Measurements from ENCODE around the gene SLC9A9.

Gene SLC9A9

GRCh38 chr3:143643905-143644304 lies 204.4 kb downstream of the SLC9A9 start:
- Mint-ChIP-seq H3K9me3 (peaks cover 22% of the 10 kb centered on the region), H3K27me3 (ENCODE audit: low read depth, poor library complexity) (no peaks in the 10 kb centered on the region), H3K36me3 (ENCODE audit: low read depth) (peaks cover 6% of the 10 kb centered on the region), H3K4me3 (no peak overlapping the region), H3K4me1 (peaks cover 21% of the 10 kb centered on the region), H3K27ac (no peak overlapping the region)
- no peak for TF ChIP-seq CTCF (IDR thresholded peaks at IDR 0.05)
- DNase-seq = no peak

GRCh38 chr3:143640774-143641173 lies 207.5 kb downstream of the SLC9A9 start:
- DNase-seq = no peak
- H3K27ac Mint-ChIP-seq = no peak overlapping the region
- no peaks in the 10 kb centered on the region for H3K27me3 Mint-ChIP-seq (ENCODE audit: low read depth, poor library complexity)
- no peak overlapping the region for H3K4me3 Mint-ChIP-seq
- H3K36me3 Mint-ChIP-seq (ENCODE audit: low read depth) = peaks cover 11% of the 10 kb centered on the region
- H3K9me3 Mint-ChIP-seq = peaks cover 49% of the 10 kb centered on the region
- peaks cover 21% of the 10 kb centered on the region for H3K4me1 Mint-ChIP-seq
- TF ChIP-seq CTCF (IDR thresholded peaks at IDR 0.05) = no peak

DNA sequence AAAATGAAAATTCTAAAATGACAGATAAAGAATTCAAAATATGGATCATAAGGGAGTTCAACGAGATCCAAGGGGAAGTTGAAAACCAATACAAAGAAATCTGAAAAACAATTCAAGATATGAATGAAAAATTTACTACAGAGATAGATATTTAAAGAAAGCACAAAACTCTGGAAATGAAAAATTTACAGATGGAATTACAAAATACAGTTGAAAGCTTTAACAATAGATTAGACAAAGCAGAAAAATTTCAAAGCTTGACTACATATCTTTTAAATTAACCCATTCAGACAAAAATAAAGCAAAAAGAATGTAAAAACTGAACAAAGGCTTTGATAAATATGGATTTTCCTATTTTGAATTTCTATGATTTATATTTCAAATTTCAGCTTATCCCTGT lies 211.1 kb downstream of the SLC9A9 start:
- Mint-ChIP-seq H3K4me3 (no peak overlapping the region), H3K9me3 (peaks cover 54% of the 10 kb centered on the region), H3K36me3 (ENCODE audit: low read depth) (peaks cover 11% of the 10 kb centered on the region), H3K27ac (no peak overlapping the region), H3K4me1 (no peaks in the 10 kb centered on the region), H3K27me3 (ENCODE audit: low read depth, poor library complexity) (no peaks in the 10 kb centered on the region)
- DNase-seq = no peak
- TF ChIP-seq CTCF (IDR thresholded peaks at IDR 0.05) = no peak

DNA sequence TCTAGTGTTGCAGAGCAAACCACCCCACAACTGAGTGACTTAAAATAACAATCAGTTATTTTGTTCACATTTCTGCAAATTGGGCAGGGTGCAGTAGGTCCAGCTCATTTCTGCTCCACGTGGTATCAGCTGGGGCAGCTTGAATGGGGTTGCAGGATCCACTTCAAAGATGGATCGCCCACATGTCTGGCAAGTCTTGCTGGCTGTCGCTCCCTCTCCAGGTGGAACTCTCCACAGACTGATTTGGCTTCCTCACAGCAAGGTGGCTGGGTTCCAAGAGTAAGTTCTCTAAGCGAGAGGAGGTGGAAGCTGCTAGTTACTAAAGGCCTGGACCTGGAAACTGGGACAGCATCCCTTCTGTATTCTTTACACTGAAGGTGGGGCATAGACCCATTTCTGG lies 213.3 kb downstream of the SLC9A9 start:
- no peaks in the 10 kb centered on the region for H3K4me1 Mint-ChIP-seq
- no peak for TF ChIP-seq CTCF (IDR thresholded peaks at IDR 0.05)
- H3K4me3 Mint-ChIP-seq = no peak overlapping the region
- H3K9me3 Mint-ChIP-seq = peaks cover 39% of the 10 kb centered on the region
- peaks cover 6% of the 10 kb centered on the region for H3K36me3 Mint-ChIP-seq (ENCODE audit: low read depth)
- H3K27ac Mint-ChIP-seq = no peak overlapping the region
- no peaks in the 10 kb centered on the region for H3K27me3 Mint-ChIP-seq (ENCODE audit: low read depth, poor library complexity)
- DNase-seq = no peak

DNA sequence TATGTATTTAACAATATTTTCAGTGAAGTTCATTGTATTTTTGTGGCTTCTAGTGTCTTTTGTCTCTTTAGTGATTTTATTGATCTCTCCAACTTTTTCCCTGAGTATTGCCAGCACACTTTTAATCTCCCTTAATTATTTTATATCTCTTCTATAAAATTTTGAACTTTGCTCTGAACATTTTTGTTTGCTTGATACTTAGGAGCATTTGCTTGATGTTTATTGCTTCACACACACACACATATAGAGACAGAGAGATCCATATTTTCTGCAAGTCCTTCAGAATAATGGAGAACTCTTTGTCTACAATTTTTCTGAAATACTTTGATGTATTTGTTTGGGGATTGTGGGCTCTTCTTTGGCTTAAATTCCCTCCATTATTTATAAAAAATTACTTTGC lies 213.8 kb downstream of the SLC9A9 start:
- Mint-ChIP-seq H3K9me3 (peaks cover 39% of the 10 kb centered on the region), H3K4me3 (no peak overlapping the region), H3K4me1 (no peaks in the 10 kb centered on the region), H3K27ac (no peak overlapping the region), H3K27me3 (ENCODE audit: low read depth, poor library complexity) (no peaks in the 10 kb centered on the region), H3K36me3 (ENCODE audit: low read depth) (peaks cover 6% of the 10 kb centered on the region)
- no peak for DNase-seq
- TF ChIP-seq CTCF (IDR thresholded peaks at IDR 0.05) = no peak

DNA sequence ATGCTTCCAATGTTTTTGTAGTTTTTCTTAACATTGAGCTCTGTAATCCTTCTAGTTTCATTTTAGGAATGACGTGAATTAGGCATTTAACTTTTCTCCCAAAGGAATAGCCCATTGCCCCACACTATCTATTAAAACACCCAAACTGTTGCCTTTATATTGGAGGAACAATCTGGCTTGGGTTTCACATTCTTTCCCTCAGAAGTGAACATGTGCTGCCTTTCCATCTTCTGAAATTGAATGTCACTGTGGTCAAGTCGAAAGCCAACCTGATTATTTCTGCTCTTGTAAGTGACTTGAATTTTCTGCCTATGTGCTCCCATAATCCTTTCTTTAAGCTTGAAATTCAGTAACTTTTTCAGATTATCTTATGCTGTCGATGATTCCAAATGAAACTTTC lies 214.5 kb downstream of the SLC9A9 start:
- H3K27me3 Mint-ChIP-seq (ENCODE audit: low read depth, poor library complexity) = no peaks in the 10 kb centered on the region
- no peak for TF ChIP-seq CTCF (IDR thresholded peaks at IDR 0.05)
- peaks cover 6% of the 10 kb centered on the region for H3K36me3 Mint-ChIP-seq (ENCODE audit: low read depth)
- no peak overlapping the region for H3K27ac Mint-ChIP-seq
- peaks cover 33% of the 10 kb centered on the region for H3K9me3 Mint-ChIP-seq
- H3K4me1 Mint-ChIP-seq = no peaks in the 10 kb centered on the region
- no peak overlapping the region for H3K4me3 Mint-ChIP-seq
- no peak for DNase-seq

All from nephron progenitor cell (in vitro differentiated cells).